Rectal smooth muscle tissue (tissue), 1 donor: ENCODE data around the gene TECTB.

ENCODE experiments used
- H3K27ac ChIP-seq: one replicate; pipeline ENCODE4 v1.7.0; 2013; ENCODE audit warnings: low read depth, low read length, inconsistent platforms
- H3K27me3 ChIP-seq: one replicate; pipeline ENCODE4 v1.7.0; 2013; ENCODE audit warnings: low read length; ENCODE audit not compliant: control insufficient read depth, insufficient read depth
- H3K36me3 ChIP-seq: one replicate; pipeline ENCODE4 v1.7.0; 2013; ENCODE audit warnings: low read length; ENCODE audit not compliant: control insufficient read depth, insufficient read depth
- H3K4me1 ChIP-seq: one replicate; pipeline ENCODE4 v1.7.0; 2013; ENCODE audit warnings: low read length; ENCODE audit not compliant: control insufficient read depth, insufficient read depth
- H3K4me3 ChIP-seq: one replicate; pipeline ENCODE4 v1.7.0; 2013; ENCODE audit warnings: low read length
- H3K9ac ChIP-seq: one replicate; pipeline ENCODE4 v1.7.0; 2013; ENCODE audit warnings: low read length

TECTB gene

GRCh38 chr10:112298581-112298980, 15.4 kb downstream of the TECTB start:
- H3K36me3 ChIP-seq, result no peaks in the 10 kb centered on the region
- no peak overlapping the region for H3K9ac ChIP-seq
- no peaks in the 10 kb centered on the region for H3K27me3 ChIP-seq
- H3K4me1 ChIP-seq, result peaks cover 3% of the 10 kb centered on the region
- no peak overlapping the region for H3K4me3 ChIP-seq
- H3K27ac ChIP-seq, result no peak overlapping the region

- no peak overlapping the region for H3K27ac ChIP-seq
- H3K4me1 ChIP-seq, result peaks cover 3% of the 10 kb centered on the region
- no peaks in the 10 kb centered on the region for H3K36me3 ChIP-seq
- H3K4me3 ChIP-seq, result no peak overlapping the region
- H3K9ac ChIP-seq, result no peak overlapping the region
- H3K27me3 ChIP-seq, result no peaks in the 10 kb centered on the region
These were observed 16.3 kb downstream of the TECTB start for GRCh38 chr10:112299456-112299855.

GRCh38 chr10:112302335-112302734, 19.1 kb downstream of the TECTB start:
- H3K36me3 ChIP-seq, result no peaks in the 10 kb centered on the region
- H3K4me1 ChIP-seq, result no peaks in the 10 kb centered on the region
- H3K4me3 ChIP-seq, result no peak overlapping the region
- no peak overlapping the region for H3K27ac ChIP-seq
- no peaks in the 10 kb centered on the region for H3K27me3 ChIP-seq
- no peak overlapping the region for H3K9ac ChIP-seq

- no peak overlapping the region for H3K4me3 ChIP-seq
- H3K36me3 ChIP-seq, result no peaks in the 10 kb centered on the region
- H3K27me3 ChIP-seq, result no peaks in the 10 kb centered on the region
- H3K9ac ChIP-seq, result no peak overlapping the region
- no peaks in the 10 kb centered on the region for H3K4me1 ChIP-seq
- no peak overlapping the region for H3K27ac ChIP-seq
These were observed 20.3 kb downstream of the TECTB start for GRCh38 chr10:112303528-112303927.

GRCh38 chr10:112304267-112304859, 21.2 kb downstream of the TECTB start:
- Histone ChIP-seq H3K4me3 (no peak overlapping the region), H3K36me3 (no peaks in the 10 kb centered on the region), H3K27me3 (no peaks in the 10 kb centered on the region), H3K27ac (no peak overlapping the region), H3K4me1 (no peaks in the 10 kb centered on the region), H3K9ac (no peak overlapping the region)

- Histone ChIP-seq H3K36me3 (no peaks in the 10 kb centered on the region), H3K9ac (no peak overlapping the region), H3K4me3 (no peak overlapping the region), H3K27ac (no peak overlapping the region), H3K4me1 (no peaks in the 10 kb centered on the region), H3K27me3 (no peaks in the 10 kb centered on the region)
These were observed 24.3 kb downstream of the TECTB start for GRCh38 chr10:112307358-112308124.

GRCh38 chr10:112308125-112308502, 24.9 kb downstream of the TECTB start:
- H3K4me3 ChIP-seq, result no peak overlapping the region
- no peaks in the 10 kb centered on the region for H3K36me3 ChIP-seq
- no peaks in the 10 kb centered on the region for H3K27me3 ChIP-seq
- H3K4me1 ChIP-seq, result no peaks in the 10 kb centered on the region
- H3K27ac ChIP-seq, result no peak overlapping the region
- H3K9ac ChIP-seq, result no peak overlapping the region

GRCh38 chr10:112311481-112311880, 28.3 kb downstream of the TECTB start:
- no peaks in the 10 kb centered on the region for H3K36me3 ChIP-seq
- H3K4me3 ChIP-seq, result no peak overlapping the region
- no peak overlapping the region for H3K27ac ChIP-seq
- no peaks in the 10 kb centered on the region for H3K4me1 ChIP-seq
- no peak overlapping the region for H3K9ac ChIP-seq
- no peaks in the 10 kb centered on the region for H3K27me3 ChIP-seq

GRCh38 chr10:112313234-112313633, 30.0 kb downstream of the TECTB start:
- no peaks in the 10 kb centered on the region for H3K27me3 ChIP-seq
- no peak overlapping the region for H3K9ac ChIP-seq
- H3K4me3 ChIP-seq, result no peak overlapping the region
- no peak overlapping the region for H3K27ac ChIP-seq
- H3K4me1 ChIP-seq, result no peaks in the 10 kb centered on the region
- no peaks in the 10 kb centered on the region for H3K36me3 ChIP-seq

- no peaks in the 10 kb centered on the region for H3K4me1 ChIP-seq
- no peak overlapping the region for H3K4me3 ChIP-seq
- H3K27me3 ChIP-seq, result no peaks in the 10 kb centered on the region
- no peaks in the 10 kb centered on the region for H3K36me3 ChIP-seq
- H3K27ac ChIP-seq, result no peak overlapping the region
- no peak overlapping the region for H3K9ac ChIP-seq
These were observed 30.7 kb downstream of the TECTB start for GRCh38 chr10:112313911-112314310.

GRCh38 chr10:112314822-112315474, 31.7 kb downstream of the TECTB start:
- no peaks in the 10 kb centered on the region for H3K36me3 ChIP-seq
- no peak overlapping the region for H3K9ac ChIP-seq
- no peak overlapping the region for H3K27ac ChIP-seq
- H3K4me1 ChIP-seq, result no peaks in the 10 kb centered on the region
- no peaks in the 10 kb centered on the region for H3K27me3 ChIP-seq
- no peak overlapping the region for H3K4me3 ChIP-seq

GRCh38 chr10:112327678-112328077, 44.5 kb downstream of the TECTB start:
- no peak overlapping the region for H3K9ac ChIP-seq
- no peaks in the 10 kb centered on the region for H3K36me3 ChIP-seq
- no peak overlapping the region for H3K27ac ChIP-seq
- no peak overlapping the region for H3K4me3 ChIP-seq
- H3K4me1 ChIP-seq, result no peaks in the 10 kb centered on the region
- no peaks in the 10 kb centered on the region for H3K27me3 ChIP-seq
